A549 (cell line): ENCODE measurements around the gene GOLGA6A. TPM values are rescaled to one million over a fixed set of nuclear protein-coding genes. Genes with fewer than 3 reads are reported as not detected.
"Not testable (repeated sequence)": the region's sequence is repeated elsewhere in the genome, so short reads cannot be mapped to it uniquely, and the experiment has no call there.

Source experiments
- ATAC-seq, 2 experiments: fragments of 200-7000 bp in 1 of 2; fragments of >200 bp in 1 of 2; cut with Nextera tagmentation in 1 of 2; cut with Tn5 transposase in 1 of 2; 3 replicates each; pipeline versions ENCODE4 v1.8.0 to v1.9.1; 2018 to 2020; ENCODE audit warnings: mild to moderate bottlenecking in 1 of 2, moderate library complexity in 1 of 2
- CTCF ChIA-PET: fragments of 300-600 bp; sonication (Branson Sonifier 250); formaldehyde crosslinking; extraction: SDS; loops from one replicate; lab custom pipeline; 2021; ENCODE audit warnings: antibody characterized with exemption, inconsistent platforms; lab: Yijun Ruan, JAX
- POLR2A ChIA-PET: fragments of 350-600 bp; formaldehyde crosslinking; extraction: SDS; loops from one replicate; lab custom pipeline; 2021; ENCODE audit warnings: antibody characterized with exemption, inconsistent platforms; lab: Yijun Ruan, JAX
- DNase-seq, 2 experiments: peaks; one replicate each; pipeline versions ENCODE4 v3.0.0 to v3.0.0-alpha.2; 2011 to 2016; ENCODE audit warnings: low read depth in 1 of 2, low spot score in 1 of 2
- FAIRE-seq: peaks from 2 replicates; lab custom pipeline; 2011; peaks lifted over from hg19 to GRCh38; lab: Jason Lieb, UNC
- H3K27ac ChIP-seq, 2 experiments: fragments of >200 bp; sonication (Bioruptor Twin); formaldehyde crosslinking; 3 replicates each; pipeline ENCODE4 v1.5.1; 2016 to 2017
- H3K4me1 ChIP-seq: fragments of >200 bp; sonication (Bioruptor Twin); formaldehyde crosslinking; 3 replicates; pipeline ENCODE4 v1.6.1; 2016
- H3K4me2 ChIP-seq: fragments of >200 bp; sonication (Bioruptor Twin); formaldehyde crosslinking; 3 replicates; pipeline ENCODE4 v1.6.1; 2016
- H3K4me3 ChIP-seq: fragments of >200 bp; sonication (Bioruptor Twin); formaldehyde crosslinking; 3 replicates; pipeline ENCODE4 v1.5.1; 2016
- H3K9me3 ChIP-seq: fragments of >200 bp; sonication (Bioruptor Twin); formaldehyde crosslinking; 3 replicates; pipeline ENCODE4 v1.6.1; 2016
- CHD2 ChIP-seq: fragments of 150-350 bp; IDR thresholded peaks from 2 replicates; pipeline ENCODE4 v1.6.1; 2014; ENCODE audit warnings: low read length; ENCODE audit not compliant: partially characterized antibody
- EHMT2 ChIP-seq: fragments of 200-600 bp; sonication (generic); IDR thresholded peaks from 2 replicates; pipeline ENCODE4 v1.6.1; 2016; ENCODE audit warnings: antibody characterized with exemption, low read depth, mild to moderate bottlenecking, moderate library complexity
- FOXS1 ChIP-seq: fragments of 250-450 bp; sonication (Bioruptor Pico); IDR thresholded peaks from 2 replicates; pipeline ENCODE4 v1.5.0; 2020; ENCODE audit warnings: mild to moderate bottlenecking, moderate library complexity
- HDAC2 ChIP-seq: fragments of 200-600 bp; sonication (generic); IDR thresholded peaks from 2 replicates; pipeline ENCODE4 v1.6.1; 2016
- KDM1A ChIP-seq: fragments of 200-600 bp; sonication (generic); IDR thresholded peaks from 2 replicates; pipeline ENCODE4 v1.6.1; 2016; ENCODE audit warnings: low read depth, mild to moderate bottlenecking
- RCOR1 ChIP-seq: fragments of 150-350 bp; IDR thresholded peaks from 2 replicates; pipeline ENCODE4 v1.6.1; 2014; ENCODE audit warnings: antibody characterized with exemption, low read length, low read depth
- SREBF2 ChIP-seq: fragments of 450-650 bp; IDR thresholded peaks from 2 replicates; pipeline ENCODE4 v1.6.1; 2014; ENCODE audit warnings: mild to moderate bottlenecking, moderate library complexity
- WGBS: methylation state at CpG from one replicate; pipeline ENCODE4 v1.1.6; 2017; ENCODE audit errors: missing lambda C conversion rate; 5-methylcytosine and 5-hydroxymethylcytosine counted together
- polyA plus RNA-seq, 4 experiments: library from polyadenylated mRNA; depleted of rRNA in 3 of 4; stranded (reverse); fragments of >200 nt; fragmentation: RNase III in 1 of 4; extraction: RNeasy Plus Mini Kit Qiagen cat#74134 plus additional on column Dnase treatment in 1 of 4; gene quantifications; 2 replicates in 3 of 4; 3 replicates in 1 of 4; pipeline ENCODE4 v1.2.3, GENCODE V29; 2011 to 2017
- TF ChIP-seq, protein P1 (sequence below): fragments of >200 bp; sonication (Bioruptor Twin); formaldehyde crosslinking; IDR thresholded peaks from 3 replicates; pipeline ENCODE4 v1.5.1; 2016
- TF ChIP-seq, protein P2 (sequence below): fragments of 450-650 bp; IDR thresholded peaks from 2 replicates; pipeline ENCODE4 v1.6.1; 2014; ENCODE audit warnings: antibody characterized with exemption
- TF ChIP-seq, protein P3 (sequence below): fragments of >200 bp; sonication (Bioruptor Twin); formaldehyde crosslinking; IDR thresholded peaks from 2 replicates; pipeline ENCODE4 v1.6.1; 2016
- TF ChIP-seq, protein P4 (sequence below): IDR thresholded peaks from 2 replicates; pipeline ENCODE4 v1.6.1; 2012

The GOLGA6A gene
- polyA plus RNA-seq, 2 of the 4 experiments (the other 2 are of a cell fraction): 0.03 to 0.05 TPM

DNA sequence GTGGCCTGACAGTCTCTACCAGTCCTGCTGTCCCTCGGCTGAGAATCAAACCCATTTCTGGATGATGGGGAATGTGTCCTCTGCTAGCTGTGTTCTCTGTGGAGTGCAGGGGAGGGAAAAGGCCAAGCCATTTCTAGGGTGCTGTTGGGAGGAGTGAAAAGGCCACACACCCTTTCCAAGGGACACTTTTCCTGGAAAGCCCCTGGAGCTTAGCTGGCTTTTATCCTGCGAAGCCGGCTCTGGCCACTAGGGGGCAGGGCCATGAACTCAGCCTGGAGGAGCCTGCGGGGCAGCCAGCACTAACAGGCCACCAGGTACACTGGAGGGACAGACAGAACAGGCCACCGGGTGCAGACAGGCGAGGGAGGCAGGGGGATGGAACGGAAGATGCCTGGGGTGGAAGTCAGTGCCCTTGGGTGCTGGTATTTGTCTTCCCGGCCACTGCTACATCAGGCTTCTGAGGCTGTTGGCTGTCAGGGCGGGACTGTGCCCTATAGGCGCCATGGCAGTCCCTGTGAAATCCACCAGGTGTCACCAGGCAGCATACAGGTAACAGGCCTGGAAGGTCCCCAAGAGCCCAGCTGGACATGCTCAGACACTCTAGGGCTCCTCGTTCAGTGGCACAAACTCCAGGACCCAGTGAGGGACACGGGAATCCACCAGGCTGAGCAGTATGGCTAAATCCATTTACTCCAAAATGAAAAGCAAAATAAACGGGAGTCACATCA, 16.5 kb downstream of the GOLGA6A start:
- H3K4me2 ChIP-seq, H3K4me3 ChIP-seq, H3K4me1 ChIP-seq, POLR2A ChIA-PET, FAIRE-seq, DNase-seq, H3K9me3 ChIP-seq, H3K27ac ChIP-seq: not testable (repeated sequence)
- 20% methylated on average over 1 of the region's 13 CpGs for WGBS
- TF ChIP-seq, protein P1, sequence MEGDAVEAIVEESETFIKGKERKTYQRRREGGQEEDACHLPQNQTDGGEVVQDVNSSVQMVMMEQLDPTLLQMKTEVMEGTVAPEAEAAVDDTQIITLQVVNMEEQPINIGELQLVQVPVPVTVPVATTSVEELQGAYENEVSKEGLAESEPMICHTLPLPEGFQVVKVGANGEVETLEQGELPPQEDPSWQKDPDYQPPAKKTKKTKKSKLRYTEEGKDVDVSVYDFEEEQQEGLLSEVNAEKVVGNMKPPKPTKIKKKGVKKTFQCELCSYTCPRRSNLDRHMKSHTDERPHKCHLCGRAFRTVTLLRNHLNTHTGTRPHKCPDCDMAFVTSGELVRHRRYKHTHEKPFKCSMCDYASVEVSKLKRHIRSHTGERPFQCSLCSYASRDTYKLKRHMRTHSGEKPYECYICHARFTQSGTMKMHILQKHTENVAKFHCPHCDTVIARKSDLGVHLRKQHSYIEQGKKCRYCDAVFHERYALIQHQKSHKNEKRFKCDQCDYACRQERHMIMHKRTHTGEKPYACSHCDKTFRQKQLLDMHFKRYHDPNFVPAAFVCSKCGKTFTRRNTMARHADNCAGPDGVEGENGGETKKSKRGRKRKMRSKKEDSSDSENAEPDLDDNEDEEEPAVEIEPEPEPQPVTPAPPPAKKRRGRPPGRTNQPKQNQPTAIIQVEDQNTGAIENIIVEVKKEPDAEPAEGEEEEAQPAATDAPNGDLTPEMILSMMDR: peak; percentile 38
- CTCF ChIA-PET: interaction anchor here (1.5 to 2.0 kb wide), 2 partner anchors 9 to 242 kb away, joined by 4 to 7 read pairs; no protein-coding TSS in a partner anchor
- ATAC-seq: peak; percentile 99 to 100

DNA sequence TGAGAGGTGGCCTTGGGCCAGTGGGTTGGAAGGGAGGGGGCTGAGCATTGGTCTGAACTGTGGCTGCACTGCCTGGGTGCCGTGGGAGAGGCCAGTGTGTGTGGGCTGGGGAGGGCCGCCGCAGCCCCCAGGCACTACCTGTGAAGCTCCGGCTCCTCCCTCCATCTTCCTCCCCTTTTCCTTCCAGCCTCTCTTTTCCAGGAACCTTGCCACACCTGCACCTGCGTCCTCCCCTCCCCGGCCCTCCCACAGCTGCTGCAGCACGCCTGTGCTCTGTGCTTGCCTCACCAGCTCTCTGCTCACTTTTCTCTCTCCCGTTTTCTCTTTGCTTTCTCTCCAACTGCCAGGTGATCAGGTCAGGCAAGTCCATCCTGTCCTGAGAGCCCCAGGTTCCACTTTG, 17.5 kb downstream of the GOLGA6A start:
- H3K4me3 ChIP-seq, DNase-seq, H3K4me2 ChIP-seq, POLR2A ChIA-PET, H3K4me1 ChIP-seq, ATAC-seq, H3K9me3 ChIP-seq, FAIRE-seq, H3K27ac ChIP-seq: not testable (repeated sequence)
- WGBS: 64% methylated on average over 4 of the region's 8 CpGs
- CTCF ChIA-PET: interaction anchor here (0.6 to 2.0 kb wide), 6 partner anchors 8 to 1233 kb away, joined by 3 to 7 read pairs (median 4); no protein-coding TSS in a partner anchor

DNA sequence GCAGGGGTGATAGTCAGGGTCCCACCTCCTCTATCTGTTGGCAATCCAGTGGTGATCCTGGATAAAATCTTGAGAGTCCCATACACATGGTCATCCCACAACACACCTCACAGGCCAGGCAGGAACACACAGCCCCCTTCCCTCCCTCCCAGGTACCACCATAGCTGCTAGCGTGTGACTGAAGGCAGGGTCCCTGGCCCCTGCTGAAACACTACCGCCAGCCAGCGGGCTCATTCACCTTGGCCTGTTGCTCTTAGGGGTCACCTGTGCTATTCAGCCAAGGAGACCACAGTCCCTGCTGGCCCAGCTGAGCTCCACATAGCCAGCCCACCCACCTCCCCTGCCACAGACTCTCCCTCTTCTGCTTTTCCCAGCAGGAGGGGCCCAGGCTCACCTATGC, 18.2 kb downstream of the GOLGA6A start:
- H3K4me2 ChIP-seq, H3K27ac ChIP-seq, FAIRE-seq, ATAC-seq, DNase-seq, POLR2A ChIA-PET, H3K4me1 ChIP-seq, H3K9me3 ChIP-seq, H3K4me3 ChIP-seq: not testable (repeated sequence)
- CTCF ChIA-PET: interaction anchor here (0.9 to 2.0 kb wide), 5 partner anchors 7 to 258 kb away, joined by 3 to 7 read pairs (median 4); no protein-coding TSS in a partner anchor
- WGBS: 83% methylated on average over 1 of the region's 3 CpGs

DNA sequence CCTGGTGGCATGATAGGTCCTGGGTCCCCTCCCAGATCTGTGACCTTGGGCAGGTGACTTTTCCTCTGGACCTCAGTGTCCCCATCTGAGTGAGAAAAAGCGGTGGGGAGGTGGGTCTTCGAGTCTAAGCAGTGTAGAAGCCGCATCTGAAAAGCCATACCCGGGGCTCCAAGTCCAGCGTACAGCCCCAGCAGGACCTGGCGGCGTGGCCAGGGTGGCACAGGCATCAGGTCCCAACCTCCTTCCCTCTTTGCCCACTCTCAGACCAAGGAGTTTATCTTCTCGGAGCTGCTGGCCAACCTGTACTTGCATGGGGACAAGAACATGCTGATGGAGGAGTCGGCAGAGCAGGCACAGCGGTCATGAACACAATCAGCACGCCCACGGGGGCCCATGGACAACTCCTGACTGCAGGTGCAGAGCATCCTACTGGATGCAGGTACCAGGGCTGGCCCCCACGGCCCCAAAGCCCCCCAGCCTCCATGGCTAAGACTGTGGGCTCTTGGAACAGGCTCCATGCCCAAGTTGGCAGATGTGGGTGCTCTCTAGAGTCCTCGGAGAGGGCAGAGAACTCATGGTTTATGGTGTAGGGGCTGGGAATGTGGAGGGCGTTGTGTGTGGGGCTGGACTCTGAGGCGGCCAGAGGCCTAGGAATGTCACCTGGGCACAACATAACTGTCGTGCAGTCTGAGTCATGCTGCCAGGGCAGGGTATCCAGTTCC, 18.8 kb downstream of the GOLGA6A start:
- ATAC-seq, POLR2A ChIA-PET, H3K27ac ChIP-seq, H3K4me2 ChIP-seq, FAIRE-seq, H3K4me1 ChIP-seq, DNase-seq, H3K4me3 ChIP-seq, H3K9me3 ChIP-seq: not testable (repeated sequence)
- CTCF ChIA-PET: interaction anchor here (1.4 to 1.9 kb wide), 3 partner anchors 9 to 258 kb away, joined by 4 read pairs; no protein-coding TSS in a partner anchor
- 42% methylated on average over 4 of the region's 17 CpGs for WGBS

DNA sequence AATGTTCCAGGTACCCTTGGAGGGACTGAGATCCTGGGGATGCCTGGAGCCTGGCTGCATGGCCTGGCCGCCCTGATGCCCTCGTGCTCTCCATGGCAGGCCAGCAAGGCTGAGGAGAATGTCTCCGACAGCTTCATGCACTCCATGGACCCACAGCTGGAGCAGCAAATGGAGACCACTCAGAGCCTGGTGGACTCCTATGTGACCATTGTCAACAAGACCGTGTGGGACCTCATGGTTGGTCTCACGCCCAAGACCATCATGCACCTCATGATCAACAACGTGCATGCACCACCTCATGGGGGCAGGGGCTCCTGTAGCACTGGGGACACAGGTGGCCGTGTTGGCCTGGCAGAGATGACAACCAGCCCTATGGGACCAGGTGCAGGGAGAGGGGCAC, 19.7 kb downstream of the GOLGA6A start:
- H3K4me3 ChIP-seq: no peak overlapping the region
- 52% methylated on average over 3 of the region's 7 CpGs for WGBS
- DNase-seq: no peak
- no peak for FAIRE-seq
- H3K4me1 ChIP-seq: no peaks in the 10 kb centered on the region
- H3K27ac ChIP-seq: no peak overlapping the region
- H3K4me2 ChIP-seq: no peak overlapping the region
- POLR2A ChIA-PET: no interaction called here
- no peak for TF ChIP-seq HDAC2
- TF ChIP-seq RCOR1: no peak
- TF ChIP-seq SREBF2: no peak
- no peak for TF ChIP-seq KDM1A
- TF ChIP-seq, protein P2, sequence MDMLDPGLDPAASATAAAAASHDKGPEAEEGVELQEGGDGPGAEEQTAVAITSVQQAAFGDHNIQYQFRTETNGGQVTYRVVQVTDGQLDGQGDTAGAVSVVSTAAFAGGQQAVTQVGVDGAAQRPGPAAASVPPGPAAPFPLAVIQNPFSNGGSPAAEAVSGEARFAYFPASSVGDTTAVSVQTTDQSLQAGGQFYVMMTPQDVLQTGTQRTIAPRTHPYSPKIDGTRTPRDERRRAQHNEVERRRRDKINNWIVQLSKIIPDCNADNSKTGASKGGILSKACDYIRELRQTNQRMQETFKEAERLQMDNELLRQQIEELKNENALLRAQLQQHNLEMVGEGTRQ: no peak
- TF ChIP-seq CHD2: no peak
- no peak for TF ChIP-seq FOXS1 (CRISPR knock-in tag)
- no peak for TF ChIP-seq EHMT2
- TF ChIP-seq, protein P3, sequence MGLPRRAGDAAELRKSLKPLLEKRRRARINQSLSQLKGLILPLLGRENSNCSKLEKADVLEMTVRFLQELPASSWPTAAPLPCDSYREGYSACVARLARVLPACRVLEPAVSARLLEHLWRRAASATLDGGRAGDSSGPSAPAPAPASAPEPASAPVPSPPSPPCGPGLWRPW: no peak
- TF ChIP-seq, protein P4, sequence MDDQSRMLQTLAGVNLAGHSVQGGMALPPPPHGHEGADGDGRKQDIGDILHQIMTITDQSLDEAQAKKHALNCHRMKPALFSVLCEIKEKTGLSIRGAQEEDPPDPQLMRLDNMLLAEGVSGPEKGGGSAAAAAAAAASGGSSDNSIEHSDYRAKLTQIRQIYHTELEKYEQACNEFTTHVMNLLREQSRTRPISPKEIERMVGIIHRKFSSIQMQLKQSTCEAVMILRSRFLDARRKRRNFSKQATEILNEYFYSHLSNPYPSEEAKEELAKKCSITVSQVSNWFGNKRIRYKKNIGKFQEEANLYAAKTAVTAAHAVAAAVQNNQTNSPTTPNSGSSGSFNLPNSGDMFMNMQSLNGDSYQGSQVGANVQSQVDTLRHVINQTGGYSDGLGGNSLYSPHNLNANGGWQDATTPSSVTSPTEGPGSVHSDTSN: no peak
- ATAC-seq: no peak
- CTCF ChIA-PET: interaction anchor here (0.6 to 1.9 kb wide), 5 partner anchors 8 to 259 kb away, joined by 3 to 6 read pairs (median 4); no protein-coding TSS in a partner anchor
- no peaks in the 10 kb centered on the region for H3K9me3 ChIP-seq
